Measurements from ENCODE around the gene GPR143.

- no peak for TF ChIP-seq EP300 (IDR thresholded peaks at IDR 0.05)
- no peak for TF ChIP-seq CTCF (IDR thresholded peaks at IDR 0.05)
Measured at GRCh38 chrX:9676738-9677097, 88.9 kb downstream of the GPR143 start.
